B cell (primary cell): ENCODE results near the gene IGLL5. TPM values are rescaled to one million over a fixed set of nuclear protein-coding genes. Genes with fewer than 3 reads are reported as not detected.
A peak's percentile ranks its signal among the peaks of the same experiment; 100 is the strongest.

Experiments used
- ATAC-seq: fragments of 200-7000 bp; cut with Tn5 transposase; one replicate; pipeline ENCODE4 v1.10.0; 2021; ENCODE audit warnings: low read depth, mild to moderate bottlenecking, moderate number of reproducible peaks, moderate library complexity
- CTCF ChIA-PET: fragments of 350-600 bp; sonication (Branson Sonifier 250); formaldehyde crosslinking; loops from one replicate; lab custom pipeline; 2021; ENCODE audit warnings: antibody characterized with exemption, inconsistent platforms; lab: Charles Lee
- POLR2A ChIA-PET: fragments of 350-600 bp; sonication (Branson Sonifier 250); formaldehyde crosslinking; loops from one replicate; lab custom pipeline; 2021; ENCODE audit warnings: antibody characterized with exemption; lab: Charles Lee
- DNase-seq: peaks from one replicate; pipeline ENCODE4 v3.0.0; 2013
- H2AFZ ChIP-seq: 2 replicates; pipeline ENCODE4 v1.6.1; 2012; ENCODE audit warnings: mild to moderate bottlenecking, low read depth, low read length; ENCODE audit not compliant: insufficient read depth, poor library complexity, severe bottlenecking
- H3K27ac ChIP-seq, 2 donors: 1 replicate in 1 of 2; 2 replicates in 1 of 2; pipeline ENCODE4 v1.5.1; 2012 to 2013; ENCODE audit warnings: low read length in 2 of 2, mild to moderate bottlenecking in 2 of 2, moderate library complexity in 1 of 2
- H3K27me3 ChIP-seq, 4 experiments: fragments of 200-600 bp in 1 of 4; sonication (generic) in 1 of 4; replicated peaks in 1 of 4; 1 replicate in 2 of 4; 2 replicates in 2 of 4; pipeline versions ENCODE4 v1.6.1 to v1.7.0; 2013 to 2016; ENCODE audit warnings: low read length in 3 of 4, mild to moderate bottlenecking in 2 of 4, mixed read lengths in 1 of 4, moderate library complexity in 1 of 4; ENCODE audit not compliant: insufficient read depth in 4 of 4, control insufficient read depth in 3 of 4; ENCODE audit errors: control extremely low read depth in 1 of 4
- H3K36me3 ChIP-seq, 2 experiments: replicated peaks in 1 of 2; 1 replicate in 1 of 2; 2 replicates in 1 of 2; pipeline versions ENCODE4 v1.6.1 to v1.7.1; 2013; ENCODE audit warnings: low read length in 1 of 2; ENCODE audit not compliant: insufficient read depth in 2 of 2, control insufficient read depth in 1 of 2; ENCODE audit errors: control extremely low read depth in 1 of 2, extremely low read depth in 1 of 2
- H3K4me1 ChIP-seq, 2 donors: fragments of 200-600 bp in 1 of 2; sonication (generic) in 1 of 2; 1 replicate in 1 of 2; 2 replicates in 1 of 2; pipeline versions ENCODE4 v1.5.1 to v1.6.1; 2013 to 2017; ENCODE audit warnings: low read length in 2 of 2; ENCODE audit not compliant: control insufficient read depth in 2 of 2, insufficient read depth in 2 of 2
- H3K4me2 ChIP-seq: replicated peaks from 2 replicates; pipeline ENCODE3; 2012; ENCODE audit warnings: mild to moderate bottlenecking, low read depth, low read length; ENCODE audit not compliant: poor library complexity, severe bottlenecking
- H3K4me3 ChIP-seq, 5 experiments: fragments of 200-600 bp in 1 of 5; sonication (generic) in 1 of 5; 1 replicate in 3 of 5; 2 replicates in 2 of 5; pipeline versions ENCODE4 v1.5.1 to v1.7.0; 2011 to 2016; ENCODE audit warnings: low read length in 4 of 5, mild to moderate bottlenecking in 4 of 5, low read depth in 2 of 5, control low read depth in 1 of 5, moderate library complexity in 1 of 5; ENCODE audit not compliant: insufficient read depth in 1 of 5; ENCODE audit errors: control extremely low read depth in 1 of 5, extremely low read depth in 1 of 5
- H3K79me2 ChIP-seq: fragments of 200-600 bp; sonication (generic); one replicate; pipeline ENCODE4 v1.6.0; 2016; ENCODE audit warnings: low read length; ENCODE audit not compliant: control insufficient read depth, insufficient read depth
- H3K9ac ChIP-seq: fragments of 200-600 bp; sonication (generic); 2 replicates; pipeline ENCODE4 v1.6.1; 2017; ENCODE audit warnings: mild to moderate bottlenecking, low read length, moderate library complexity
- H3K9me3 ChIP-seq, 3 donors: one replicate each; pipeline versions ENCODE4 v1.6.1 to v1.7.1; 2013; ENCODE audit warnings: low read length in 2 of 3; ENCODE audit not compliant: control insufficient read depth in 2 of 3, insufficient read depth in 1 of 3; ENCODE audit errors: control extremely low read depth in 1 of 3
- H4K20me1 ChIP-seq: 2 replicates; pipeline ENCODE4 v1.6.0; 2012; ENCODE audit warnings: mild to moderate bottlenecking, low read length; ENCODE audit not compliant: insufficient read depth, control insufficient read depth, poor library complexity, severe bottlenecking
- H3K27ac Mint-ChIP-seq: one replicate; pipeline ENCODE4 v1.8.0; 2021; ENCODE audit warnings: mixed read lengths
- H3K27me3 Mint-ChIP-seq: one replicate; pipeline ENCODE4 v1.8.0; 2021; ENCODE audit warnings: mixed read lengths
- H3K4me1 Mint-ChIP-seq: one replicate; pipeline ENCODE4 v1.8.0; 2021; ENCODE audit warnings: mixed read lengths
- H3K4me3 Mint-ChIP-seq: one replicate; pipeline ENCODE4 v1.8.0; 2021; ENCODE audit warnings: mixed read lengths
- H3K9me3 Mint-ChIP-seq: one replicate; pipeline ENCODE4 v1.8.0; 2022; ENCODE audit warnings: mixed read lengths; ENCODE audit not compliant: insufficient read depth
- EZH2 ChIP-seq: IDR thresholded peaks from 2 replicates; pipeline ENCODE4 v1.6.1; 2012; ENCODE audit warnings: borderline replicate concordance, low read depth, mild to moderate bottlenecking, moderate library complexity, low read length; ENCODE audit not compliant: insufficient read depth, poor library complexity, severe bottlenecking
- WGBS: methylation state at CpG from one replicate; pipeline ENCODE4 v1.1.5; 2013; ENCODE audit warnings: missing lambda C conversion rate; ENCODE audit not compliant: insufficient coverage; 5-methylcytosine and 5-hydroxymethylcytosine counted together
- intact Hi-C: fragments of 100-400 bp; cut with micrococcal nuclease; formaldehyde crosslinking; loops from one replicate; pipeline ENCODE4 v1.10.0; 2022
- polyA plus RNA-seq: library from polyadenylated mRNA; depleted of rRNA; stranded (reverse); fragments of >200 nt; gene quantifications from 2 replicates; pipeline ENCODE4 v1.2.3, GENCODE V29; 2012
- total RNA-seq, 2 donors: library from RNA; stranded (reverse); fragments of 120-200 nt in 1 of 2; gene quantifications; 1 replicate in 1 of 2; 2 replicates in 1 of 2; pipeline versions ENCODE4 v1.2.3 to v1.2.4, GENCODE V29; 2013 to 2022
- TF ChIP-seq, protein P1 (sequence below): fragments of 200-600 bp; IDR thresholded peaks from one replicate; pipeline ENCODE4 v1.8.0; 2022; ENCODE audit warnings: antibody characterized with exemption, mild to moderate bottlenecking

The IGLL5 gene
- total and polyA plus RNA-seq, 2 donors (not counting 1 experiment from before 2014, with no cell fraction given): 39.8 to 365 TPM

DNA sequence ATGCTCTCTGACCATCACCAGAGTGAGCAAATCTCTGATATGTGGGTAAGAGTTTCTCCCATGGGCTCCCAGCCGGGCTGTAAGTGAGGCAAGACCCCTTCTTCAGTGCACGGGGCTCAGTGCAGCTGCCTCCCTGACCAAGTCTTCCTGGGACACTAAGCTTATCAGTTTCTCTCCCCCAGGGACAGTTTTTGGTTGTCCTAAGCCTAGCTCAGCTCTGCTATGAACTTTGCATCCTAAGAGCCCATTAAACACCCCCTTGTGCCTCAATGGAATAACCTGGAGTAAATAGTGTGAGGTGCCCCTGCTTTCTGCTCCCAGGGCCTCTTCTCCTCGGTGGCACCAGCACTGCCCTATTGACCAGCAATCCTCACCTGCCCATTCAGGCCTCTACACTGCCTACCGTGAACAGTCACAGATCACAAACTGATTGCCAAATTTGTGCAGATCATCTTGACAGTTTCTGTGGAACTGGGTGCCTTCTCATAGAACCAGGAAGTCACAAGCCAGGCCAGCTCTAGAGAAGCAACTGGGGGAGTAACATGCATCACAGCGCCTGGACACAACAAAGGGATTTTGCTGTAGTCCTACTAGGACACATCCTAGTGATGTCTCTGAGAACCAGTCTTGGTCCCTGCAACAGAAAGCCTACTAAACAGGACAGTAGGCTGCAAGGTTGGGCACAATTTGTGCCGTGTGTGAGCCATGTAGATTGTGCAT is 19.5 kb upstream of the IGLL5 start:
- Mint-ChIP-seq H3K4me1 (peaks cover 61% of the 10 kb centered on the region), H3K27ac (peak overlapping the region; percentile 43), H3K9me3 (no peaks in the 10 kb centered on the region), H3K4me3 (no peak overlapping the region), H3K27me3 (peaks cover 3% of the 10 kb centered on the region)
- Histone ChIP-seq H3K27me3 (peaks cover 0 to 6% (median 2%) of the 10 kb centered on the region in 4 experiments), H3K4me3 (no peak overlapping the region), H3K9me3 (peaks cover 0 to 30% (median 0%) of the 10 kb centered on the region in 3 donors), H4K20me1 (no peaks in the 10 kb centered on the region), H2AFZ (no peak overlapping the region), H3K79me2 (no peaks in the 10 kb centered on the region), H3K4me1 (peaks cover 52 to 61% of the 10 kb centered on the region in 2 donors), H3K4me2 (no peak overlapping the region), H3K27ac (no peak overlapping the region), H3K9ac (no peak overlapping the region), H3K36me3 (no peaks in the 10 kb centered on the region)
- intact Hi-C loops: loop anchor here (2.0 kb wide), 1 partner anchor 17 kb away; no protein-coding TSS in a partner anchor
- POLR2A ChIA-PET: no interaction called here
- TF ChIP-seq EZH2: no peak
- TF ChIP-seq, protein P1, sequence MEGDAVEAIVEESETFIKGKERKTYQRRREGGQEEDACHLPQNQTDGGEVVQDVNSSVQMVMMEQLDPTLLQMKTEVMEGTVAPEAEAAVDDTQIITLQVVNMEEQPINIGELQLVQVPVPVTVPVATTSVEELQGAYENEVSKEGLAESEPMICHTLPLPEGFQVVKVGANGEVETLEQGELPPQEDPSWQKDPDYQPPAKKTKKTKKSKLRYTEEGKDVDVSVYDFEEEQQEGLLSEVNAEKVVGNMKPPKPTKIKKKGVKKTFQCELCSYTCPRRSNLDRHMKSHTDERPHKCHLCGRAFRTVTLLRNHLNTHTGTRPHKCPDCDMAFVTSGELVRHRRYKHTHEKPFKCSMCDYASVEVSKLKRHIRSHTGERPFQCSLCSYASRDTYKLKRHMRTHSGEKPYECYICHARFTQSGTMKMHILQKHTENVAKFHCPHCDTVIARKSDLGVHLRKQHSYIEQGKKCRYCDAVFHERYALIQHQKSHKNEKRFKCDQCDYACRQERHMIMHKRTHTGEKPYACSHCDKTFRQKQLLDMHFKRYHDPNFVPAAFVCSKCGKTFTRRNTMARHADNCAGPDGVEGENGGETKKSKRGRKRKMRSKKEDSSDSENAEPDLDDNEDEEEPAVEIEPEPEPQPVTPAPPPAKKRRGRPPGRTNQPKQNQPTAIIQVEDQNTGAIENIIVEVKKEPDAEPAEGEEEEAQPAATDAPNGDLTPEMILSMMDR: no peak
- DNase-seq (no peak), ATAC-seq (no peak)
- WGBS: 85% methylated on average over 5 of the region's 6 CpGs
- CTCF ChIA-PET: interaction anchor here (1.9 kb wide), 1 partner anchor 19 kb away, joined by 5 read pairs; no protein-coding TSS in a partner anchor
